ENCODE data around the gene ALDH2. TPM values are rescaled to one million over a fixed set of nuclear protein-coding genes. Genes with fewer than 3 reads are reported as not detected.
"Not testable (repeated sequence)": the region's sequence is repeated elsewhere in the genome, so short reads cannot be mapped to it uniquely, and the experiment has no call there.

The ALDH2 gene
- total RNA-seq, 3 donors from 2014 or later (not counting 1 experiment from before 2014, with no cell fraction given): 2.6 to 8.2 (median 3.8) TPM

DNA sequence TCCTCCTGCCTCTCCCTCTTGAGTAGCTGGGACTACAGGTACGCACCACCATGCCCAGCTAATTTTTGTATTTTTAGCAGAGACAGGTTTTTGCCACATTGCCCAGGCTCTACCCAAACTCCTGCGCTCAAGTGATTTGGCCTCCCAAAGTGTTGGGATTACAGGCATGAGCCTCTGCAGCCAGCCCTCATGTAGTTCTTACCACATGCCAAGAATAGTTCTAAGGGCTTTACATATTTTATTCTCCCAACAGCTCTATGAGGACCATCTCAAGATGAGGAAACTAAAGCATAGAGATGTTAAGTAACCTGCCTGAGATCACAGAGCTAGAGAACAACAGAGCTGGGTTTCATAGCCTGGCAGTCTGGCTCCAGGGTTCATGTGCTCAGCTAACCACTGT is 37.9 kb upstream of the ALDH2 start:
- no peaks in the 10 kb centered on the region for H3K36me3 Mint-ChIP-seq
- no peaks in the 10 kb centered on the region for H3K27me3 ChIP-seq (ENCODE audit: control insufficient read depth, insufficient read depth, low read length)
- ATAC-seq (no peak), DNase-seq (no peak)
- no peaks in the 10 kb centered on the region for H3K4me1 ChIP-seq (ENCODE audit: control insufficient read depth, insufficient read depth, low read length)
- H3K27ac ChIP-seq (ENCODE audit: low read length): no peak overlapping the region
- TF ChIP-seq, protein P1, sequence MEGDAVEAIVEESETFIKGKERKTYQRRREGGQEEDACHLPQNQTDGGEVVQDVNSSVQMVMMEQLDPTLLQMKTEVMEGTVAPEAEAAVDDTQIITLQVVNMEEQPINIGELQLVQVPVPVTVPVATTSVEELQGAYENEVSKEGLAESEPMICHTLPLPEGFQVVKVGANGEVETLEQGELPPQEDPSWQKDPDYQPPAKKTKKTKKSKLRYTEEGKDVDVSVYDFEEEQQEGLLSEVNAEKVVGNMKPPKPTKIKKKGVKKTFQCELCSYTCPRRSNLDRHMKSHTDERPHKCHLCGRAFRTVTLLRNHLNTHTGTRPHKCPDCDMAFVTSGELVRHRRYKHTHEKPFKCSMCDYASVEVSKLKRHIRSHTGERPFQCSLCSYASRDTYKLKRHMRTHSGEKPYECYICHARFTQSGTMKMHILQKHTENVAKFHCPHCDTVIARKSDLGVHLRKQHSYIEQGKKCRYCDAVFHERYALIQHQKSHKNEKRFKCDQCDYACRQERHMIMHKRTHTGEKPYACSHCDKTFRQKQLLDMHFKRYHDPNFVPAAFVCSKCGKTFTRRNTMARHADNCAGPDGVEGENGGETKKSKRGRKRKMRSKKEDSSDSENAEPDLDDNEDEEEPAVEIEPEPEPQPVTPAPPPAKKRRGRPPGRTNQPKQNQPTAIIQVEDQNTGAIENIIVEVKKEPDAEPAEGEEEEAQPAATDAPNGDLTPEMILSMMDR (IDR thresholded peaks at IDR 0.05): no peak
- H3K9me3 Mint-ChIP-seq: no peaks in the 10 kb centered on the region
- no peak overlapping the region for H3K4me3 ChIP-seq (ENCODE audit: low read length)
- H3K27me3 Mint-ChIP-seq (ENCODE audit: low read depth in 2 of 2): no peaks in the 10 kb centered on the region
- peaks cover 15% of the 10 kb centered on the region for H3K36me3 ChIP-seq (ENCODE audit: control insufficient read depth, insufficient read depth, low read length)
- no peaks in the 10 kb centered on the region for H3K9me3 ChIP-seq (ENCODE audit: control insufficient read depth, insufficient read depth, low read length)
- H3K4me1 Mint-ChIP-seq: no peaks in the 10 kb centered on the region
- no peak overlapping the region for H3K4me3 Mint-ChIP-seq
- 98% methylated on average over 2 of the region's 2 CpGs for WGBS (ENCODE audit: insufficient coverage)
- no peak overlapping the region for H3K27ac Mint-ChIP-seq
- intact Hi-C loops (cut with micrococcal nuclease): no loop called here

DNA sequence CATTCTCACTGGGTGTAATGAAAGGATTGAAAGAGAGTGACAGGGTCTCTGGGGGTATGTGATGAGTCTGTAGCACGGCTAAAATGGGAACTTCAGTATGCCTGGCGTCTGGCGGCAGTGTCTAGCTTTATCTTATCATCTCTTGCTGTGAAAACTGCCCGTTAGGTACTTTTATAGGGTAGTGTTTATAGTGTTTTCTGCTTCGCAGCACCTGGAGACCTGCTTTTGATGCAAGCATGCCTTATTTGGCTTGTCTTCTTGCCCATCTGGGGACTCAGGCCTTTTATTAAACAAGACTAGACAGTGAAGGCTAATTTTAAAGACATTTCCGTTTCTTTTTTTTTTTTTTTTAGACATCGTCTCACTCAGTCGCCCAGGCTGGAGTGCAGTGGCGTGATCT is 36.3 kb upstream of the ALDH2 start:
- Histone ChIP-seq H3K36me3 (ENCODE audit: control insufficient read depth, insufficient read depth, low read length) (peaks cover 19% of the 10 kb centered on the region), H3K27me3 (ENCODE audit: control insufficient read depth, insufficient read depth, low read length) (no peaks in the 10 kb centered on the region), H3K4me1 (ENCODE audit: control insufficient read depth, insufficient read depth, low read length) (no peaks in the 10 kb centered on the region), H3K27ac (ENCODE audit: low read length) (no peak overlapping the region), H3K9me3 (ENCODE audit: control insufficient read depth, insufficient read depth, low read length) (no peaks in the 10 kb centered on the region), H3K4me3 (ENCODE audit: low read length) (no peak overlapping the region)
- no peaks in the 10 kb centered on the region for H3K9me3 Mint-ChIP-seq
- WGBS (ENCODE audit: insufficient coverage): 89% methylated on average over 8 of the region's 9 CpGs
- ATAC-seq: no peak
- TF ChIP-seq, protein P1 (IDR thresholded peaks at IDR 0.05): no peak
- no peak for DNase-seq
- no peaks in the 10 kb centered on the region for H3K36me3 Mint-ChIP-seq
- no peaks in the 10 kb centered on the region for H3K27me3 Mint-ChIP-seq (ENCODE audit: low read depth in 2 of 2)
- H3K4me3 Mint-ChIP-seq: no peak overlapping the region
- intact Hi-C loops (cut with micrococcal nuclease): no loop called here
- H3K4me1 Mint-ChIP-seq: no peaks in the 10 kb centered on the region
- no peak overlapping the region for H3K27ac Mint-ChIP-seq

DNA sequence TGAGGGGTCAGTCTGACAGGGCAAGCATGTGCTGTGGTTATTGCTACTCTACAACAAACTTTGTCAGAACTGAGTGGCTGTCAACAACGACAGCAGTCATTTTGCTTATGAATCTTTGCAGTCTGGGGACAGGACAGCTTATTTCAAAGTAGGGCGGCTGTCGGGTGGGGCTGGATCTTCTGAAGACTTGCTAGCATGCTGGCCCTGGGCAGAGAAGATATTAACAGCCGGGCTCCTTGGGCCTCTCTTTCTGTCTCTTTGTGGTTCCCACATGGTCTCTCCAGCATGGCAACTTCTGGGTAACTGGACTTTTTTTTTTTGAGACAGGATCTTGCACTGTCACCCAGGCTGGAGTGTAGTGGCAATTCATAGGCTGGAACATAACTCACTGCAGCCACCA is 33.9 kb upstream of the ALDH2 start:
- Histone ChIP-seq H3K4me1 (ENCODE audit: control insufficient read depth, insufficient read depth, low read length) (no peaks in the 10 kb centered on the region), H3K9me3 (ENCODE audit: control insufficient read depth, insufficient read depth, low read length) (no peaks in the 10 kb centered on the region), H3K27ac (ENCODE audit: low read length) (no peak overlapping the region), H3K27me3 (ENCODE audit: control insufficient read depth, insufficient read depth, low read length) (no peaks in the 10 kb centered on the region), H3K4me3 (ENCODE audit: low read length) (no peak overlapping the region), H3K36me3 (ENCODE audit: control insufficient read depth, insufficient read depth, low read length) (peaks cover 26% of the 10 kb centered on the region)
- Mint-ChIP-seq H3K27ac (no peak overlapping the region), H3K4me1 (no peaks in the 10 kb centered on the region), H3K4me3 (no peak overlapping the region), H3K27me3 (ENCODE audit: low read depth in 2 of 2) (no peaks in the 10 kb centered on the region), H3K36me3 (no peaks in the 10 kb centered on the region), H3K9me3 (no peaks in the 10 kb centered on the region)
- TF ChIP-seq, protein P1 (IDR thresholded peaks at IDR 0.05): no peak
- DNase-seq (no peak), ATAC-seq (no peak)
- 83% methylated on average over 4 of the region's 4 CpGs for WGBS (ENCODE audit: insufficient coverage)
- intact Hi-C loops (cut with micrococcal nuclease): no loop called here

DNA sequence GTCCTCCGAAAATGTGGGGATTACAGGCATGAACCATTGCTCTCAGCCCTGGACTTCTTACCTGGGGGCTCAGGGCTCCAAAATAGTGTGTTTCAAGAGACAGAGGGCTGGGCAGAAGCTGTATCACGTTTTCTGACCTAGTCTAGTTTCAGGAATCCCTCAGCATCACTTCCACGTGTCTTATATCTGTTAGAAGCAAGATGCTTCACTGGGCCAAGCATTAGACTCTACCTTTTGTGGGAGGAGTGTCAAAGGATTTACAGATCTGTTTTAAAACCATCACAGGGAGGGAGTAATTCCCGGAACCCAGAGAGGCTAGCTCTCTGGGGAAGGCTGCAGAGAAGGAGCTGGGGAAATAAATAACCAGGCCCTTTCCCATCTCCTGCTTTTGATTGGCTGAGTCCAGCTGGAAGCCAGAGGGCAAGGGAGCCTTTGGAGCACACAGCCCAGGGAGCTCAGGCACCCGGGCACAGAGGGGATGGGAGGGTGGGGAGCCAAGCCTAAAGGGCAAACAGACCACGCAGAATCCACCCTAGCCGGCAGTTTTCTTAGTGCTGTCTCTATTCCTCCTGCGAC is 33.3 kb upstream of the ALDH2 start:
- no peak for DNase-seq
- H3K9me3 ChIP-seq (ENCODE audit: control insufficient read depth, insufficient read depth, low read length): no peaks in the 10 kb centered on the region
- no peaks in the 10 kb centered on the region for H3K27me3 ChIP-seq (ENCODE audit: control insufficient read depth, insufficient read depth, low read length)
- TF ChIP-seq, protein P1 (IDR thresholded peaks at IDR 0.05): no peak
- Mint-ChIP-seq H3K4me1 (no peaks in the 10 kb centered on the region), H3K27ac (no peak overlapping the region), H3K4me3 (no peak overlapping the region), H3K36me3 (no peaks in the 10 kb centered on the region), H3K27me3 (ENCODE audit: low read depth in 2 of 2) (no peaks in the 10 kb centered on the region), H3K9me3 (no peaks in the 10 kb centered on the region)
- 94% methylated on average over 7 of the region's 8 CpGs for WGBS (ENCODE audit: insufficient coverage)
- intact Hi-C loops (cut with micrococcal nuclease): no loop called here
- no peaks in the 10 kb centered on the region for H3K4me1 ChIP-seq (ENCODE audit: control insufficient read depth, insufficient read depth, low read length)
- no peak overlapping the region for H3K27ac ChIP-seq (ENCODE audit: low read length)
- H3K4me3 ChIP-seq (ENCODE audit: low read length): no peak overlapping the region
- H3K36me3 ChIP-seq (ENCODE audit: control insufficient read depth, insufficient read depth, low read length): peaks cover 30% of the 10 kb centered on the region
- ATAC-seq: no peak

DNA sequence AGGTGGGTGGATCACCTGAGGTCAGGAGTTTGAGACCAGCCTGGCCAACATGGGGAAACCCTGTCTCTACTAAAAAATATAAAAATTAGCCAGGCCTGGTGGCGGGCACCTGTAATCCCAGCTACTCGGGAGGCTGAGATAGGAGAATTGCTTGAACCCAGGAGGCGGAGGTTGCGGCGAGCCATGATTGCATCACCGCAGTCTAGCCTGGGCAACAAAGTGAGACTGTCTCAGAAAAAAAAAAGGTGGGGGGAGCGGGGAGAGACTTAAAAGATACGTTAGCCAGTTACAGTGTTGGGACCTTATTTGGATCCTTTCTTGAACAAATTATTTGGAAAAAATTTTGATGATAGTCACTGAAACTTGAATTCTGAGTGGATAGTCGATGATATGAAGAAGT is 27.2 kb upstream of the ALDH2 start:
- H3K4me3 Mint-ChIP-seq; H3K9me3 Mint-ChIP-seq; H3K4me1 Mint-ChIP-seq; H3K27ac ChIP-seq (ENCODE audit: low read length); H3K9me3 ChIP-seq (ENCODE audit: control insufficient read depth, insufficient read depth, low read length); H3K4me1 ChIP-seq (ENCODE audit: control insufficient read depth, insufficient read depth, low read length); H3K36me3 Mint-ChIP-seq; intact Hi-C loops (cut with micrococcal nuclease); H3K27me3 Mint-ChIP-seq (ENCODE audit: low read depth in 2 of 2); H3K4me3 ChIP-seq (ENCODE audit: low read length); DNase-seq; ATAC-seq; H3K27me3 ChIP-seq (ENCODE audit: control insufficient read depth, insufficient read depth, low read length); H3K27ac Mint-ChIP-seq: not testable (repeated sequence)
- peaks cover 15% of the 10 kb centered on the region for H3K36me3 ChIP-seq (ENCODE audit: control insufficient read depth, insufficient read depth, low read length)
- 97% methylated on average over 9 of the region's 9 CpGs for WGBS (ENCODE audit: insufficient coverage)
